ENCODE measurements around the gene AMBN.

Gene AMBN, protein sequence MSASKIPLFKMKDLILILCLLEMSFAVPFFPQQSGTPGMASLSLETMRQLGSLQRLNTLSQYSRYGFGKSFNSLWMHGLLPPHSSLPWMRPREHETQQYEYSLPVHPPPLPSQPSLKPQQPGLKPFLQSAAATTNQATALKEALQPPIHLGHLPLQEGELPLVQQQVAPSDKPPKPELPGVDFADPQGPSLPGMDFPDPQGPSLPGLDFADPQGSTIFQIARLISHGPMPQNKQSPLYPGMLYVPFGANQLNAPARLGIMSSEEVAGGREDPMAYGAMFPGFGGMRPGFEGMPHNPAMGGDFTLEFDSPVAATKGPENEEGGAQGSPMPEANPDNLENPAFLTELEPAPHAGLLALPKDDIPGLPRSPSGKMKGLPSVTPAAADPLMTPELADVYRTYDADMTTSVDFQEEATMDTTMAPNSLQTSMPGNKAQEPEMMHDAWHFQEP

DNA sequence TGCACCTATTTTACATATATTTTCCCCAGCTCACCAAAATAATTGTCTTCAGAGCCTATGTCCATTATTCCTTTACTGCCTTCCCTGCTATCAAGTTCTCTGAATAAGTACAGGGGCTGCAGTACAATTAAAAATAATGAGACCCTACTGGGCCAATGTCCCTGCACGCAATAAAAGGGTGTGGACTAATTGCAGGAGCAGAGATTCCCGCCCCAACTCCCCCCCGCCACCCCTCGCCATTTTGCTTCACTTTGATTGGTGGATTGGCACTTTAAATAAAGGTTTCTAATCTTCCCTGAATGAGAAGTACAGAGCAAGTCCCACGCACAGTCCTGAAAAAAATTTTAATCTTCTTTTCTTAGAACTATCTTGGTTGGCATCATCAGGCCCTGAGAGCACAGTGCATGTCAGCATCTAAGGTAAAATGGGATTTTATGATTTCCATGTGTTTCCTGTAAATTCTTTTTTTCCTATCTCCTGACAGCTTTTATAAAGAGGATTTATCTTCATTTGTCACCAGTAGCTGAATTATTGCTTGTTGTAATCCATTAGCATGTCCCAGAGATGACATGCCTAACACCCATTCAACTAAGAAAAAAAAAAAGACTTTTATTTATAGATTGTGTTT is at the start of gene AMBN:
TSS of gene AMBN (plus strand) at position 302 of the 628 bp plus-strand sequence. CDS start at position 405, 103 bp downstream.
- no peak within 1 kb of the TSS for H3K27ac ChIP-seq
- TF ChIP-seq, protein P1, sequence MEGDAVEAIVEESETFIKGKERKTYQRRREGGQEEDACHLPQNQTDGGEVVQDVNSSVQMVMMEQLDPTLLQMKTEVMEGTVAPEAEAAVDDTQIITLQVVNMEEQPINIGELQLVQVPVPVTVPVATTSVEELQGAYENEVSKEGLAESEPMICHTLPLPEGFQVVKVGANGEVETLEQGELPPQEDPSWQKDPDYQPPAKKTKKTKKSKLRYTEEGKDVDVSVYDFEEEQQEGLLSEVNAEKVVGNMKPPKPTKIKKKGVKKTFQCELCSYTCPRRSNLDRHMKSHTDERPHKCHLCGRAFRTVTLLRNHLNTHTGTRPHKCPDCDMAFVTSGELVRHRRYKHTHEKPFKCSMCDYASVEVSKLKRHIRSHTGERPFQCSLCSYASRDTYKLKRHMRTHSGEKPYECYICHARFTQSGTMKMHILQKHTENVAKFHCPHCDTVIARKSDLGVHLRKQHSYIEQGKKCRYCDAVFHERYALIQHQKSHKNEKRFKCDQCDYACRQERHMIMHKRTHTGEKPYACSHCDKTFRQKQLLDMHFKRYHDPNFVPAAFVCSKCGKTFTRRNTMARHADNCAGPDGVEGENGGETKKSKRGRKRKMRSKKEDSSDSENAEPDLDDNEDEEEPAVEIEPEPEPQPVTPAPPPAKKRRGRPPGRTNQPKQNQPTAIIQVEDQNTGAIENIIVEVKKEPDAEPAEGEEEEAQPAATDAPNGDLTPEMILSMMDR (conservative IDR thresholded peaks at IDR 0.05): no peak

DNA sequence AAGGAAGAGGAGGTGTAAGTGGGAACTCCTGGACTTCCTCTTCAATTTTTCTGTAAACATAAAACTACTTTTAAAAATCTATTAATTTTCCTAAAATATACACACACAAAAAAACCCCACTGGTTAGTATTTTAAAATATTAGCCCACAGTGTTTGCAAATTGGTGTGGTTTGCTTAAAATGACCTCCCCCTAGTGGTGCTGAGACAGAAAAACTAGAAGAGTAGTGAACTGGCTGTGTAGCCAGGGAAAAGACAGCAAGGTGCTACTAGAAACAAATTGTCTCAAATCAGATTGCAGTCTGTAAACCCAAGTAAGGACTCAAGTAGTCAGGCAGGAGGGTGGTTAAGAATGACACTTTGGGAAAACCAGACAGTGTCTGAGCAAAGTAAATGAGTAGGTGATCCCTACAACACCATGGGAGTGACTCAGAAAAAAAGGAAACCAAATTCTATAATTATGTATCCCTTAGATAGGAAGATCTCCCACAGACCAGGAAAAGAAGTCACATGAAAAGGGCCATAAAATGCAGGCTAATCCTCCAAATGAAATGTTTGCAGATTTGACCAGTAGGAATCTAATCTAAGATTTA is 47.7 kb upstream of the AMBN start:
- TF ChIP-seq ZFX (IDR thresholded peaks at IDR 0.05): no peak
- TF ChIP-seq, protein P1 (conservative IDR thresholded peaks at IDR 0.05): peak; percentile 84

DNA sequence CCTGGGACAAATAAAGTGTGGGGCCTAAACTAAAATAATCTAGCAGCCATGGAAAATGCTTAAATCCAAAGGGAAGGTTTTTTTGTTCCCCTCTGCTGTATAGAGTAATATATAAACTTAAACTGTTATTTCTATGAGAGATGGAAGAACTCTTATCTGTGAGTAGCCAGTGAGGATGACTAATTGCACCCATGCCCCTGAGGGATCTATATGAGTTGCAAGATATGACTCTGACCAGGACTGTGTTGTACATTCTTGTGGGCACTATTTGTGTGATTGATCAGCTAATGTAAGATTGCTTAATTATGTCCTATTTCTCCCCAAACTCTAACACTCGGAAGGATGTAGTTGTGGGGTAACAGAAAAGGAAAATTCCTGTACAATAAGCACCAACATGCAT is 35.2 kb upstream of the AMBN start:
- no peak overlapping the region for H3K27ac ChIP-seq
- no peak for TF ChIP-seq ZFX (IDR thresholded peaks at IDR 0.05)
- TF ChIP-seq, protein P1 (conservative IDR thresholded peaks at IDR 0.05): no peak

More for the DNA sequence above, 47.7 kb upstream of the AMBN start:
- H3K27ac ChIP-seq: no peak overlapping the region

DNA sequence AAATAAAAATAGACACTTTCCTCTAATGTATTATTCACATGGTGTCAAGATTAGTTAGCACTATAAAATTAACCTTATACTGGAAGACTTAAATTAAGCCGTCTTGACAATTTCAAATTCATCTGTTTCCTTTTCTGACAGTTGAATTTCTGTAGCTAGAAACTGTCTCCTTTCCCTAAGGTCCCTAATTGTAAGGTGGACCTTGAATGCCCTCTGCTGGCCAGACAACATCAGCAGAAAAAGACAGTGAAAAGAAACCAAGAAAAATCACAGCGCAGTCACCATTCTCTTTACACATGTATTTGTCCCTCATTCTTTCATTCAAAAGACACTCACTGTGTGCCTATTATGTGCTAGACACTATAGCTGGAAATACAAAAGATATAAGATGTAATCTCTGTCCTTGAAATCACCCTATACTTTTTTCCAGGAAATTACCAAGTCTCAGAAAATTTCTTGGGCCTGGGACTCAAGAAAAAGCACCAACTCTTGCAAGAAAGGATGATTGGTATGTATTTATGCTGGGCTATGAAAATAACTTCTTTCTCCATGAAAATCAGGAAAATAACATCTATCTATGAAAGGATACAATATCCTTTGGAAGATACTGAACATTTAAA is 32.7 kb upstream of the AMBN start:
- no peak overlapping the region for H3K27ac ChIP-seq
- TF ChIP-seq, protein P1 (conservative IDR thresholded peaks at IDR 0.05): peak; percentile 88
- TF ChIP-seq ZFX (IDR thresholded peaks at IDR 0.05): no peak

DNA sequence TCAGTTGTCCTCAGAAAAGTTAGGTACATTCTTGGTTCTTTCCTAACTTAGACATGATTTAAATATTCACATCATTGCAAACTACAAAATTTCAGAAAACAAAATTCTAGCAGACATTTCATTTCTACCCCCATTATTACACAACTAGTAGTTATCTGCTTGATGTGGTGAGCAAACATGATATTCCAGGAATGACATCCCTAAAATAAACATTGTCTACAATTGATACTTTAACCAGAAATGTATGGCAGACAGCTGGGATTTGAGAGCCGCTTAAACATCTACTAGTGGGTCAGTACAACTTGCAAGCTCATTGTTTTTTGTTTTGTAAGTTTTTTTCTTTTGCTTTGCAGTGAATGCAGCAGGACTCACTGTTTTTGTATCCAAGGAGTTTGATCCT is 32.1 kb upstream of the AMBN start:
- H3K27ac ChIP-seq: no peak overlapping the region
- TF ChIP-seq, protein P1 (conservative IDR thresholded peaks at IDR 0.05): no peak
- no peak for TF ChIP-seq ZFX (IDR thresholded peaks at IDR 0.05)

DNA sequence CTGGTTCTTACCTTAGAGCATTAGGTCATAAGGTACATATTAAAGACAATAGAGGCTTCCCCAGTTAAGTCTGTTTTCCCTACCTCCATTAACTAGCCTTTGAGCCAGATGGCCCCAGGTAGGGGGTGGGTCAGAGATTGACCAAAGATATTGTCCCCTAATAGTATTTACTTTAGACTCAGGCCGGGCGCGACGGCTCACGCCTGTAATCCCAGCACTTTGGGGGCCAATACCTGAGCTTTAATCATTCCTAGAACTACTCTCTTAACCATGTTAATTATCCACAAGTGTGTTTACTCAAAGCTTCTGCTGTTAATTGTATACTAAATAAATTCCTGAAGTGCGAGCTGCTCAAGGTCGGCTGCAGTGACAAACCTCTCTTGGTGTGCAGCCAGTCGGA is 28.0 kb upstream of the AMBN start:
- no peak overlapping the region for H3K27ac ChIP-seq
- TF ChIP-seq, protein P1 (conservative IDR thresholded peaks at IDR 0.05): no peak
- TF ChIP-seq ZFX (IDR thresholded peaks at IDR 0.05): no peak

Data from C4-2B (cell line).